Esophagus squamous epithelium (tissue), 5 donors: ENCODE results near the gene NPIPA7. TPM values are rescaled to one million over a fixed set of nuclear protein-coding genes. Genes with fewer than 3 reads are reported as not detected.
"Not testable (repeated sequence)": the region's sequence is repeated elsewhere in the genome, so short reads cannot be mapped to it uniquely, and the experiment has no call there.

Experiments
- DNase-seq: peaks from one replicate; lab custom pipeline; 2025; lab: John Stamatoyannopoulos, UW
- H3K27ac ChIP-seq, 4 donors: fragments of 200-600 bp; sonication (generic); one replicate each; pipeline ENCODE4 v1.5.1; 2016 to 2019; ENCODE audit warnings: mild to moderate bottlenecking in 1 of 4
- H3K27me3 ChIP-seq, 4 donors: fragments of 200-600 bp; sonication (generic); 1 replicate in 3 of 4; 2 replicates in 1 of 4; pipeline versions ENCODE4 v1.5.1 to v1.6.0; 2017 to 2021; ENCODE audit warnings: antibody characterized with exemption in 1 of 4
- H3K36me3 ChIP-seq, 3 donors: fragments of 200-600 bp; sonication (generic); one replicate each; pipeline ENCODE4 v1.5.1; 2016 to 2019
- H3K4me1 ChIP-seq, 3 donors: fragments of 200-600 bp; sonication (generic); one replicate each; pipeline ENCODE4 v1.5.1; 2017 to 2019
- H3K4me3 ChIP-seq, 4 donors: fragments of 200-600 bp; sonication (generic); 1 replicate in 3 of 4; 2 replicates in 1 of 4; pipeline ENCODE4 v1.5.1; 2016 to 2019; ENCODE audit warnings: mild to moderate bottlenecking in 2 of 4, moderate library complexity in 1 of 4
- H3K9me3 ChIP-seq, 3 donors: fragments of 200-600 bp; sonication (generic); one replicate each; pipeline ENCODE4 v1.5.1; 2016 to 2019
- WGBS, 2 donors: methylation state at CpG; one replicate each; pipeline ENCODE4 v1.1.5; 2018; 5-methylcytosine and 5-hydroxymethylcytosine counted together
- intact Hi-C: fragments of 100-400 bp; cut with DNase I; formaldehyde crosslinking; loops from one replicate; pipeline ENCODE4 v1.15.0; 2022
- total RNA-seq, 4 donors: library from RNA; depleted of rRNA; stranded (reverse); fragments of >200 nt; gene quantifications; one replicate each; pipeline ENCODE4 v1.1.0, GENCODE V29; 2016
- donor health status: DM: yes; HTN: yes; CAD: no.

NPIPA7 gene
- 1 to 10 TPM; 5.8 to 9.6 (median 8.7) TPM for total RNA-seq

- intact Hi-C loops, H3K4me3 ChIP-seq, H3K4me1 ChIP-seq, H3K9me3 ChIP-seq, H3K27me3 ChIP-seq, H3K36me3 ChIP-seq, H3K27ac ChIP-seq, DNase-seq: not testable (repeated sequence)
- WGBS, 2 donors, result no CpG with 5 or more reads among the region's 3 CpGs
Observed at GRCh38 chr16:16378840-16379239, at the start of gene NPIPA7. Gene NPIPA7 (plus strand): TSS chr16:16379140. CDS start chr16:16379245, 105 bp downstream.

GRCh38 chr16:16331466-16331865 is 47.5 kb upstream of the NPIPA7 start:
- H3K36me3 ChIP-seq, H3K4me3 ChIP-seq, H3K9me3 ChIP-seq, intact Hi-C loops, H3K27me3 ChIP-seq, H3K27ac ChIP-seq, DNase-seq, H3K4me1 ChIP-seq: not testable (repeated sequence)
- no CpG with 5 or more reads among the region's 23 CpGs for WGBS, 2 donors

GRCh38 chr16:16357556-16357955 is 21.4 kb upstream of the NPIPA7 start:
- intact Hi-C loops, H3K27ac ChIP-seq, H3K27me3 ChIP-seq, DNase-seq, H3K36me3 ChIP-seq, H3K4me1 ChIP-seq, H3K4me3 ChIP-seq, H3K9me3 ChIP-seq: not testable (repeated sequence)
- WGBS, 2 donors, result no CpG with 5 or more reads among the region's 30 CpGs

GRCh38 chr16:16358539-16359240 is 20.2 kb upstream of the NPIPA7 start:
- intact Hi-C loops, H3K4me1 ChIP-seq, H3K4me3 ChIP-seq, H3K9me3 ChIP-seq, DNase-seq, H3K27me3 ChIP-seq, H3K36me3 ChIP-seq, H3K27ac ChIP-seq: not testable (repeated sequence)
- WGBS, 2 donors, result no CpG with 5 or more reads among the region's 40 CpGs

- H3K36me3 ChIP-seq, H3K4me1 ChIP-seq, H3K4me3 ChIP-seq, intact Hi-C loops, H3K27ac ChIP-seq, H3K9me3 ChIP-seq, DNase-seq, H3K27me3 ChIP-seq: not testable (repeated sequence)
- WGBS, 2 donors, result no CpG with 5 or more reads among the region's 31 CpGs
Observed at GRCh38 chr16:16363595-16363994, 15.3 kb upstream of the NPIPA7 start.

- H3K27ac ChIP-seq, H3K4me3 ChIP-seq, H3K36me3 ChIP-seq, H3K4me1 ChIP-seq, DNase-seq, H3K9me3 ChIP-seq, H3K27me3 ChIP-seq, intact Hi-C loops: not testable (repeated sequence)
- WGBS, 2 donors, result no CpG with 5 or more reads among the region's 39 CpGs
Observed at GRCh38 chr16:16364100-16364499, 14.8 kb upstream of the NPIPA7 start.

GRCh38 chr16:16364701-16365100 is 14.2 kb upstream of the NPIPA7 start:
- H3K4me1 ChIP-seq, H3K27ac ChIP-seq, H3K36me3 ChIP-seq, H3K9me3 ChIP-seq, DNase-seq, H3K27me3 ChIP-seq, intact Hi-C loops, H3K4me3 ChIP-seq: not testable (repeated sequence)
- no CpG with 5 or more reads among the region's 28 CpGs for WGBS, 2 donors

- DNase-seq, H3K4me3 ChIP-seq, H3K27ac ChIP-seq, H3K36me3 ChIP-seq, H3K9me3 ChIP-seq, H3K27me3 ChIP-seq, intact Hi-C loops, H3K4me1 ChIP-seq: not testable (repeated sequence)
- WGBS, 2 donors, result 92 to 97% methylated on average over 6 to 10 of the region's 21 CpGs
Observed at GRCh38 chr16:16365319-16365718, 13.6 kb upstream of the NPIPA7 start.

GRCh38 chr16:16365851-16366250 is 13.1 kb upstream of the NPIPA7 start:
- H3K4me1 ChIP-seq, H3K36me3 ChIP-seq, H3K4me3 ChIP-seq, H3K9me3 ChIP-seq, H3K27me3 ChIP-seq, DNase-seq, intact Hi-C loops, H3K27ac ChIP-seq: not testable (repeated sequence)
- no CpG with 5 or more reads among the region's 22 CpGs for WGBS, 2 donors

GRCh38 chr16:16366552-16367284 is 12.2 kb upstream of the NPIPA7 start:
- intact Hi-C loops, DNase-seq, H3K4me1 ChIP-seq, H3K9me3 ChIP-seq, H3K27me3 ChIP-seq, H3K36me3 ChIP-seq, H3K4me3 ChIP-seq, H3K27ac ChIP-seq: not testable (repeated sequence)
- no CpG with 5 or more reads among the region's 54 CpGs for WGBS, 2 donors

GRCh38 chr16:16367285-16367628 is 11.7 kb upstream of the NPIPA7 start:
- DNase-seq, H3K27me3 ChIP-seq, H3K27ac ChIP-seq, H3K4me3 ChIP-seq, H3K36me3 ChIP-seq, H3K4me1 ChIP-seq, H3K9me3 ChIP-seq, intact Hi-C loops: not testable (repeated sequence)
- WGBS, 2 donors, result no CpG with 5 or more reads among the region's 23 CpGs

GRCh38 chr16:16369081-16369856 is 9.7 kb upstream of the NPIPA7 start:
- H3K4me3 ChIP-seq, H3K27ac ChIP-seq, H3K27me3 ChIP-seq, H3K4me1 ChIP-seq, DNase-seq, H3K9me3 ChIP-seq, intact Hi-C loops, H3K36me3 ChIP-seq: not testable (repeated sequence)
- no CpG with 5 or more reads among the region's 45 CpGs for WGBS, 2 donors
